Skin epidermis (tissue), 12 donors: ENCODE data around the gene PAX8.
A peak's percentile ranks its signal among the peaks of the same experiment; 100 is the strongest.
"Not testable (repeated sequence)": the region's sequence is repeated elsewhere in the genome, so short reads cannot be mapped to it uniquely, and the experiment has no call there.

Experiments
- H3K27ac ChIP-seq, 21 experiments: fragments of 200-600 bp; sonication (generic) in 11 of 21; one replicate each; pipeline ENCODE4 v1.5.0; 2020; ENCODE audit warnings: mild to moderate bottlenecking in 3 of 21, inconsistent platforms in 2 of 21, moderate library complexity in 2 of 21
- H3K4me3 ChIP-seq, 7 experiments: fragments of 200-600 bp; sonication (generic) in 2 of 7; one replicate each; pipeline ENCODE4 v1.5.0; 2020; ENCODE audit warnings: inconsistent platforms in 2 of 7, mild to moderate bottlenecking in 2 of 7, moderate library complexity in 1 of 7

Gene PAX8

GRCh38 chr2:113278742-113279139 lies at the start of gene PAX8:
Gene PAX8 (minus strand): TSS chr2:113278921. CDS start chr2:113278394, 527 bp downstream.
- no peak within 1 kb of the TSS for H3K4me3 ChIP-seq

GRCh38 chr2:113328043-113328442 lies 49.3 kb upstream of the PAX8 start:
- H3K4me3 ChIP-seq: no peak overlapping the region
- peak overlapping the region in 14 of 21 experiments; percentile 7 to 84 (median 76) for H3K27ac ChIP-seq

More at GRCh38 chr2:113278742-113279139, at the start of gene PAX8:
- no peak within 1 kb of the TSS for H3K27ac ChIP-seq

- Histone ChIP-seq H3K4me3 (peak overlapping the region; percentile 19 to 45 (median 33)), H3K27ac (peak overlapping the region in 20 of 21 experiments; percentile 38 to 84 (median 65))
Observed at GRCh38 chr2:113325161-113325731, 46.5 kb upstream of the PAX8 start.

- Histone ChIP-seq H3K27ac (peak overlapping the region in 20 of 21 experiments; percentile 38 to 84 (median 65)), H3K4me3 (peak overlapping the region; percentile 19 to 45 (median 33))
Observed at GRCh38 chr2:113324684-113325160, 46.0 kb upstream of the PAX8 start.

- H3K4me3 ChIP-seq, H3K27ac ChIP-seq: not testable (repeated sequence)
Observed at GRCh38 chr2:113323129-113323528, 44.4 kb upstream of the PAX8 start.

- H3K4me3 ChIP-seq, H3K27ac ChIP-seq: not testable (repeated sequence)
Observed at GRCh38 chr2:113320106-113320505, 41.4 kb upstream of the PAX8 start.

- not testable (repeated sequence) for H3K27ac ChIP-seq, H3K4me3 ChIP-seq
Observed at GRCh38 chr2:113318941-113319340, 40.2 kb upstream of the PAX8 start.

GRCh38 chr2:113316085-113316484 lies 37.4 kb upstream of the PAX8 start:
- no peak overlapping the region for H3K27ac ChIP-seq
- no peak overlapping the region for H3K4me3 ChIP-seq

GRCh38 chr2:113314663-113315062 lies 35.9 kb upstream of the PAX8 start:
- H3K4me3 ChIP-seq: not testable (repeated sequence)
- peak overlapping the region in 5 of 21 experiments; percentile 54 to 67 (median 63) for H3K27ac ChIP-seq

GRCh38 chr2:113314176-113314575 lies 35.5 kb upstream of the PAX8 start:
- not testable (repeated sequence) for H3K4me3 ChIP-seq
- peak overlapping the region in 7 of 21 experiments; percentile 43 to 67 (median 62) for H3K27ac ChIP-seq

GRCh38 chr2:113311781-113312180 lies 33.1 kb upstream of the PAX8 start:
- H3K4me3 ChIP-seq, H3K27ac ChIP-seq: not testable (repeated sequence)

GRCh38 chr2:113311191-113311590 lies 32.5 kb upstream of the PAX8 start:
- H3K27ac ChIP-seq, H3K4me3 ChIP-seq: not testable (repeated sequence)

GRCh38 chr2:113309655-113310387 lies 31.1 kb upstream of the PAX8 start:
- Histone ChIP-seq H3K27ac (peak overlapping the region in 13 of 21 experiments; percentile 12 to 78 (median 63)), H3K4me3 (no peak overlapping the region)

- H3K27ac ChIP-seq, H3K4me3 ChIP-seq: not testable (repeated sequence)
Observed at GRCh38 chr2:113308784-113309183, 30.1 kb upstream of the PAX8 start.

- not testable (repeated sequence) for H3K27ac ChIP-seq, H3K4me3 ChIP-seq
Observed at GRCh38 chr2:113306207-113306606, 27.5 kb upstream of the PAX8 start.

GRCh38 chr2:113305749-113306148 lies 27.0 kb upstream of the PAX8 start:
- not testable (repeated sequence) for H3K27ac ChIP-seq, H3K4me3 ChIP-seq

GRCh38 chr2:113305146-113305545 lies 26.4 kb upstream of the PAX8 start:
- no peak overlapping the region for H3K27ac ChIP-seq
- H3K4me3 ChIP-seq: no peak overlapping the region

GRCh38 chr2:113304702-113305101 lies 26.0 kb upstream of the PAX8 start:
- Histone ChIP-seq H3K27ac (no peak overlapping the region), H3K4me3 (no peak overlapping the region)

GRCh38 chr2:113302216-113302980 lies 23.7 kb upstream of the PAX8 start:
- H3K4me3 ChIP-seq, H3K27ac ChIP-seq: not testable (repeated sequence)

GRCh38 chr2:113300281-113300680 lies 21.6 kb upstream of the PAX8 start:
- Histone ChIP-seq H3K27ac (no peak overlapping the region), H3K4me3 (no peak overlapping the region)
